Endometrial microvascular endothelial cells (primary cell): ENCODE measurements around the gene ACTMAP. TPM values are rescaled to one million over a fixed set of nuclear protein-coding genes. Genes with fewer than 3 reads are reported as not detected.
"Not testable (repeated sequence)": the region's sequence is repeated elsewhere in the genome, so short reads cannot be mapped to it uniquely, and the experiment has no call there.

Experiments used
- in situ Hi-C: cut with HindIII; loops from 2 replicates; pipeline ENCODE4 v1.10.0; 2017; ENCODE audit warnings: low sequenced_read_pairs, low pct_unique_long_range_greater_than_20kb; ENCODE audit errors: inconsistent ontology term
- total RNA-seq: library from RNA; depleted of rRNA; stranded (reverse); fragments of >200 nt; gene quantifications from one replicate; pipeline ENCODE4 v1.2.3, GENCODE V29; 2015; ENCODE audit errors: inconsistent ontology term

Gene ACTMAP
- total RNA-seq = 2.0 TPM

GRCh38 chr19:40750058-40750873, at the start of gene ACTMAP:
Gene ACTMAP (minus strand): TSS chr19:40750477. CDS start chr19:40749803, 674 bp downstream.
- in situ Hi-C loops = no loop called here

GRCh38 chr19:40799558-40800338, 49.5 kb upstream of the ACTMAP start:
- in situ Hi-C loops = no loop called here

GRCh38 chr19:40798683-40799557, 48.6 kb upstream of the ACTMAP start, which contains the start of gene EGLN2:
Gene EGLN2 (plus strand): TSS chr19:40799191. CDS start chr19:40800573, 1,382 bp downstream.
- in situ Hi-C loops = no loop called here

- in situ Hi-C loops = no loop called here
These were observed 47.8 kb upstream of the ACTMAP start for GRCh38 chr19:40797963-40798682.

- in situ Hi-C loops = no loop called here
These were observed 47.1 kb upstream of the ACTMAP start for GRCh38 chr19:40797166-40797962.

- in situ Hi-C loops = no loop called here
These were observed 41.7 kb upstream of the ACTMAP start for GRCh38 chr19:40791996-40792395.

- in situ Hi-C loops = no loop called here
These were observed 41.1 kb upstream of the ACTMAP start for GRCh38 chr19:40791349-40791748.

- in situ Hi-C loops = no loop called here
These were observed 36.1 kb upstream of the ACTMAP start for GRCh38 chr19:40786060-40787037.

GRCh38 chr19:40785526-40785925, 35.2 kb upstream of the ACTMAP start:
- in situ Hi-C loops = no loop called here

GRCh38 chr19:40784146-40784545, 33.9 kb upstream of the ACTMAP start:
- in situ Hi-C loops = not testable (repeated sequence)

GRCh38 chr19:40783711-40784110, 33.4 kb upstream of the ACTMAP start:
- in situ Hi-C loops = no loop called here

GRCh38 chr19:40781140-40781539, 30.9 kb upstream of the ACTMAP start:
- in situ Hi-C loops = no loop called here

- in situ Hi-C loops = no loop called here
These were observed 30.3 kb upstream of the ACTMAP start for GRCh38 chr19:40780582-40780981.

GRCh38 chr19:40778706-40779284, 28.5 kb upstream of the ACTMAP start:
- in situ Hi-C loops = no loop called here

- in situ Hi-C loops = no loop called here
These were observed 27.8 kb upstream of the ACTMAP start, which contains the start of gene RAB4B for GRCh38 chr19:40777937-40778705. Gene RAB4B (plus strand): TSS chr19:40778247. CDS start chr19:40778376, 129 bp downstream.

GRCh38 chr19:40777645-40777936, 27.3 kb upstream of the ACTMAP start:
- in situ Hi-C loops = no loop called here
